ENCODE measurements around the gene EIF6. TPM values are rescaled to one million over a fixed set of nuclear protein-coding genes. Genes with fewer than 3 reads are reported as not detected.
A peak's percentile ranks its signal among the peaks of the same experiment; 100 is the strongest.

EIF6 gene
- total RNA-seq, 1 donor from 2014 or later, result 226 TPM

DNA sequence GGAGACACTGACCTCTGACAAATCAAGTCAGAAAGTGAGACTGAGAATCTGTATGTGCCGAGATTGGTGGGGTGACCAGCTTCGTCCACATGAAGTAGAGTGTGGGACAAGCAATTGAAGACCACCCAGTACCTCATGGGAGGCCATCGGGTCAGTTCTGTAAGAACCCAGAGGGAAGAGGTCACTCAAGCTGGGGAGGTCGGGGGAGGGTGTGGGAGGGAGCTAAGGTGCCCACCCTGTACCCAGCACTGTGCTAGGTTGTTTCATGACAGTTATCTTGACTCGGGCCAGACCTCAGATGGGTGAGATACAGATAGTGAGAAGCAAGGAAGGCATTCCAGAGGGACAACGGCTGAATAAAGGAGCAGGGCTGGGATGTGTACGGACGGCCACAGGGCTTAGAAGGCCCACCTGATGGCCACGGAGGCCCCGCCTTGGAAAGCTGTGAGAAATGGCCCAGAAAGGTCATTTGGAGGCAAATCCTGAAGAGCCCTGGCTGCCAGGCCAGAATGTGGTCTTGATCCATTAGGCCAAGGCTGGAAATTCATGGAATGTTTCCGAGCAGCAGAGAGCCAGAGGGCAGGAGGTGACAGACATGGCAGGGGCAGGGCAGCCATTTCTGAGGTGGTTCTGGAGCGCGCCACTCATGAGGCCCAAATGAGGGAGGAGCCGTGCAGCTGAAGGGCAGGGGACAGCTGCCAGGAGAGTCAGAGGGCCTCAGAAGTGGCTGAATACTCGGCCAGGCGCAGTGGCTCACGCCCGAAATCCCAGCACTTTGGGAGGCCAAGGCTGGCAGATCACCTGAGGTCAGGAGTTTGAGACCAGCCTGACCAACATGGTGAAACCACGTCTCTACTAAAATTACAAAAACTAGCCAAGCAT lies 14.3 kb downstream of the EIF6 start:
- peaks cover 1% of the 10 kb centered on the region for H3K36me3 ChIP-seq (ENCODE audit: control insufficient read depth, insufficient read depth, low read length)
- TF ChIP-seq, protein P1, sequence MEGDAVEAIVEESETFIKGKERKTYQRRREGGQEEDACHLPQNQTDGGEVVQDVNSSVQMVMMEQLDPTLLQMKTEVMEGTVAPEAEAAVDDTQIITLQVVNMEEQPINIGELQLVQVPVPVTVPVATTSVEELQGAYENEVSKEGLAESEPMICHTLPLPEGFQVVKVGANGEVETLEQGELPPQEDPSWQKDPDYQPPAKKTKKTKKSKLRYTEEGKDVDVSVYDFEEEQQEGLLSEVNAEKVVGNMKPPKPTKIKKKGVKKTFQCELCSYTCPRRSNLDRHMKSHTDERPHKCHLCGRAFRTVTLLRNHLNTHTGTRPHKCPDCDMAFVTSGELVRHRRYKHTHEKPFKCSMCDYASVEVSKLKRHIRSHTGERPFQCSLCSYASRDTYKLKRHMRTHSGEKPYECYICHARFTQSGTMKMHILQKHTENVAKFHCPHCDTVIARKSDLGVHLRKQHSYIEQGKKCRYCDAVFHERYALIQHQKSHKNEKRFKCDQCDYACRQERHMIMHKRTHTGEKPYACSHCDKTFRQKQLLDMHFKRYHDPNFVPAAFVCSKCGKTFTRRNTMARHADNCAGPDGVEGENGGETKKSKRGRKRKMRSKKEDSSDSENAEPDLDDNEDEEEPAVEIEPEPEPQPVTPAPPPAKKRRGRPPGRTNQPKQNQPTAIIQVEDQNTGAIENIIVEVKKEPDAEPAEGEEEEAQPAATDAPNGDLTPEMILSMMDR (IDR thresholded peaks at IDR 0.05; ENCODE audit: insufficient read depth, low read length, severe bottlenecking), result no peak
- no peaks in the 10 kb centered on the region for H3K27me3 ChIP-seq (ENCODE audit: control insufficient read depth, insufficient read depth, low read length)
- DNase-seq (ENCODE audit: low read depth) (no peak), FAIRE-seq (peak; percentile 43)
- no peak overlapping the region for H3K4me3 ChIP-seq (ENCODE audit: low read depth, low read length)

DNA sequence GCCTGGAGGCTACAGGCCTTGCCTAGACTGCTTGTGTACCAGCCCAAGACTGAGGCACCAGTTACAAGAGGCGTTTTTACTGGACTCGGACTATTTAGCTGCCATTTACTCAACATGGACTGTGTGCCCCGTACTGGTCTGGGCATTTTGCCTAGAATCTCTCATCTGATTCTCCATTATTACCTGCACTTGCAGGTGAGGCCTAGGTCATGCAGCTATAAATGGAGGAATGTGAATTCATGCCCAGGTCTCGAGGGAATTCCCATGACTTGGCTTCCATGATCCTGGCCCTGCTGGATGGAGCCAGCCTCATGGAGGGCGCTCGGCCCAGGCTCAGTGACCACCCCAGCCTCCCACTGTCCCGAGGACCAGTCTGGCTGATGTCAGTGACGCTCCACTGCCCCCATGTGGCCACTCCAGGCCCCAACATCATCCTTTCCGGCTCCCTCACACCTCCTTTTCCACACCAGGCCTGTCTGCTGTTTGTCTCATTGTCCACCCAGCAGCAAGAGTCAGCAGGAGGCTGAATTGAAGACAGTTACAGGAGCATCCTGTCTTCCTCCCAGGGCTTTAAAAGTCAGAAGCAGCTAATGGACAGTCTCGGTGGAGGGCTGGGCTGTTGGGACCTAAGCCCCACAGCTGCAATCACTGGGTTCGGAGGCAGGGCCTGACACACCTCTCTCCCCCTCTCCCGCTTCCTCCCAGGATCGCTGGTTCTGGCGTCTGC lies 15.4 kb downstream of the EIF6 start:
- TF ChIP-seq, protein P1 (IDR thresholded peaks at IDR 0.05; ENCODE audit: insufficient read depth, low read length, severe bottlenecking), result peak; percentile 92
- Histone ChIP-seq H3K36me3 (ENCODE audit: control insufficient read depth, insufficient read depth, low read length) (peaks cover 1% of the 10 kb centered on the region), H3K27me3 (ENCODE audit: control insufficient read depth, insufficient read depth, low read length) (no peaks in the 10 kb centered on the region), H3K4me3 (ENCODE audit: low read depth, low read length) (no peak overlapping the region)
- FAIRE-seq (no peak), DNase-seq (ENCODE audit: low read depth) (peak; percentile 39)

DNA sequence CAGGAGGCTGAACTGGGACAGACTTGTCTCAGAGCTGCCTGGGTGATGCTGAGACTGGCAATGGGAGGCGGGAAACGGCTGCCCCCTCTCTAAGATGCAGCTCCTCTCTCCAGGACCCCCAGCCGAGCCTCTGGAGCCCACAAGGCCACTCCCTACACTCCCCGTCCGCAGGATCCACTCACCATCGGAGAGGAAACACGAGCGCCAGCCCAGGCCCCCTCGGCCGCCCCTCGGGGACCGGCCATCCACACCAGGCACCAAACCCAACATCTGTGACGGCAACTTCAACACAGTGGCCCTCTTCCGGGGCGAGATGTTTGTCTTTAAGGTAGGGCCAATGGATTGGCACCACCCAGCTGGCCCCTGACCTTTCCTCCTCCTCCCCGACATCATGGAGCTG lies 17.5 kb downstream of the EIF6 start:
- DNase-seq (ENCODE audit: low read depth) (no peak), FAIRE-seq (no peak)
- Histone ChIP-seq H3K27me3 (ENCODE audit: control insufficient read depth, insufficient read depth, low read length) (no peaks in the 10 kb centered on the region), H3K36me3 (ENCODE audit: control insufficient read depth, insufficient read depth, low read length) (peaks cover 1% of the 10 kb centered on the region), H3K4me3 (ENCODE audit: low read depth, low read length) (no peak overlapping the region)
- TF ChIP-seq, protein P1 (IDR thresholded peaks at IDR 0.05; ENCODE audit: insufficient read depth, low read length, severe bottlenecking), result no peak

DNA sequence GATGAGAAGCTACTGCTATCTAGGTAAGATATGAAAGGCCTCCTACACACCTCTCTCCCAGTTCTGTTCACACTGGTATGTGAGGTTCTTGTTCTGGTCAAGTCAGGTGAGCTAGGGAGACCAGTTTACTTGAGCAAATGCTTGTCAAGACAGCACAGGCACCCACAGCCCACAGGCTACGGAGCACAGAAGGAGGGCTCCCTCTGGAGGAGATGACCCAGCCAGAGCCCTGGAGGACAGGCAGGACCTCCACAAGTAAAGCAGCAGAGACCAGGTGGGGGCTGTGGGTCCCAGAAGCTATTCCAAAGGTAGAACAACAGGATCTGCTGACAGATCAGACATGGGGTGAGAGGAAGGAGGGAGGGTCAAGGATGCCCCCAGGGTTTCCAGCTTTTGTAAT lies 19.8 kb downstream of the EIF6 start:
- H3K4me3 ChIP-seq (ENCODE audit: low read depth, low read length), result no peak overlapping the region
- H3K27me3 ChIP-seq (ENCODE audit: control insufficient read depth, insufficient read depth, low read length), result no peaks in the 10 kb centered on the region
- DNase-seq (ENCODE audit: low read depth), result peak; percentile 60
- TF ChIP-seq, protein P1 (IDR thresholded peaks at IDR 0.05; ENCODE audit: insufficient read depth, low read length, severe bottlenecking), result peak; percentile 46
- H3K36me3 ChIP-seq (ENCODE audit: control insufficient read depth, insufficient read depth, low read length), result no peaks in the 10 kb centered on the region
- FAIRE-seq, result no peak

DNA sequence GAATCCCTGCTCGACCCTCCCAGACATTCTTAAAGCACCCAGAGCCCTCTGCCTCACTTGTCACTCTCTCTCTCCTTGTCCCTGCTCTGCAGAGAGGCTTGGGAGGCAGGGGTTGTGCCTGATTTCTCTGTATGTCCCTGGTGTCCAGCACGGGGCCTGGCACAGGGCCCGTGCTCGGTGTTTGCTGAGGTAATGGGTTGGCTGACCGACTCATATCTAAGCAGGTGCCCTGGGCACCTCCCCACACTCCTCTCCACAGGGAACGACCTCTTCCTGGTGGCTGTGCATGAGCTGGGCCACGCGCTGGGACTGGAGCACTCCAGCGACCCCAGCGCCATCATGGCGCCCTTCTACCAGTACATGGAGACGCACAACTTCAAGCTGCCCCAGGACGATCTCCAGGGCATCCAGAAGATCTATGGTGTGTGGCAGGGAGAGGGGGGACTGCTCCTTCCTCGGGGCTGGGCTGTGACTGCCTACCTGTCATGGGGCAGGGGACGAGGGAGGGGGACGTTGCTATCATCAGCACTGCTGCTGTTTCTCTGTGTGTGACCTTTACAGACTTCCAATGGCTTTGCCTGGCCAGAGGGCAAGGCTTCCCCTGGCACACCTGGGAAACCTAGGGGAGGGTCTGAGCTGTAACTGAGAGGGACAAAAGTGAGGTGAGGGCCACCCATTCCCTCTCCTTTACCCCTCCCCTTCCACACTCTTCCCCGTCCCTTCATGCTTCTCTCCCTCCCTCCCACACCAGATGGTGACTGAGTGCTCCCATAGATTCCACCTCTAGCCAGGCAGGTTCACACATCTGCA lies 20.8 kb downstream of the EIF6 start:
- H3K27me3 ChIP-seq (ENCODE audit: control insufficient read depth, insufficient read depth, low read length), result no peaks in the 10 kb centered on the region
- H3K4me3 ChIP-seq (ENCODE audit: low read depth, low read length), result no peak overlapping the region
- TF ChIP-seq, protein P1 (IDR thresholded peaks at IDR 0.05; ENCODE audit: insufficient read depth, low read length, severe bottlenecking), result no peak
- FAIRE-seq (peak; percentile 58), DNase-seq (ENCODE audit: low read depth) (no peak)
- no peaks in the 10 kb centered on the region for H3K36me3 ChIP-seq (ENCODE audit: control insufficient read depth, insufficient read depth, low read length)

Measured in bronchial epithelial cell (primary cell).